Neural cell (in vitro differentiated cells): Measurements from ENCODE around the gene PPM1D. TPM values are rescaled to one million over a fixed set of nuclear protein-coding genes. Genes with fewer than 3 reads are reported as not detected.

Experiments used
- H2AFZ ChIP-seq: fragments of 200-600, 300-800 bp; sonication (generic), shearing (Covaris generic); 2 replicates; pipeline ENCODE4 v1.6.0; 2014; ENCODE audit warnings: low read depth, mild to moderate bottlenecking, antibody characterized with exemption, low read length, moderate library complexity
- H3F3A ChIP-seq: fragments of 200-600 bp; shearing (Covaris generic); 2 replicates; pipeline ENCODE4 v1.6.1; 2016; ENCODE audit warnings: mild to moderate bottlenecking, moderate library complexity, mixed read lengths, antibody characterized with exemption, low read length; ENCODE audit not compliant: insufficient read depth, poor library complexity, severe bottlenecking
- H3K27ac ChIP-seq: fragments of 200-600, 300-800 bp; sonication (generic), shearing (Covaris generic); 2 replicates; pipeline ENCODE4 v1.5.1; 2014; ENCODE audit warnings: mild to moderate bottlenecking, low read length, moderate library complexity
- H3K27me3 ChIP-seq: fragments of 300-800, 200-600 bp; sonication (generic), shearing (Covaris generic); 2 replicates; pipeline ENCODE4 v1.6.0; 2014; ENCODE audit warnings: mild to moderate bottlenecking, low read depth, low read length, moderate library complexity; ENCODE audit not compliant: insufficient read depth
- H3K36me3 ChIP-seq: fragments of 300-800, 200-600 bp; sonication (generic), shearing (Covaris generic); 2 replicates; pipeline ENCODE4 v1.5.1; 2014; ENCODE audit warnings: mild to moderate bottlenecking, antibody characterized with exemption, low read length, moderate library complexity; ENCODE audit not compliant: insufficient read depth
- H3K4me2 ChIP-seq: fragments of 300-800, 200-600 bp; sonication (generic), shearing (Covaris generic); 2 replicates; pipeline ENCODE4 v1.6.0; 2014; ENCODE audit warnings: mild to moderate bottlenecking, low read length
- H3K4me3 ChIP-seq: fragments of 300-800, 200-600 bp; sonication (generic), shearing (Covaris generic); 2 replicates; pipeline ENCODE4 v1.5.1; 2014; ENCODE audit warnings: mild to moderate bottlenecking, low read length, moderate library complexity
- H3K79me2 ChIP-seq: fragments of 200-600 bp; shearing (Covaris generic); replicated peaks from 2 replicates; pipeline ENCODE4 v1.6.0; 2014; ENCODE audit warnings: mild to moderate bottlenecking, low read length, moderate library complexity; ENCODE audit not compliant: insufficient read depth
- H3K9ac ChIP-seq: fragments of 300-800, 200-600 bp; sonication (generic), shearing (Covaris generic); 2 replicates; pipeline ENCODE4 v1.6.1; 2016; ENCODE audit warnings: mild to moderate bottlenecking, low read length, mixed read lengths
- H3K9me2 ChIP-seq: fragments of 200-600 bp; shearing (Covaris generic); 2 replicates; pipeline ENCODE4 v1.6.1; 2016; ENCODE audit warnings: mild to moderate bottlenecking, low read length, mixed read lengths; ENCODE audit not compliant: insufficient read depth
- H3K9me3 ChIP-seq: fragments of 200-600, 300-800 bp; sonication (generic), shearing (Covaris generic); 2 replicates; pipeline ENCODE4 v1.6.1; 2016; ENCODE audit warnings: mild to moderate bottlenecking, mixed run types, low read length, moderate library complexity, mixed read lengths
- H4K20me1 ChIP-seq: fragments of 200-600 bp; shearing (Covaris generic); 2 replicates; pipeline ENCODE4 v1.6.1; 2016; ENCODE audit warnings: mild to moderate bottlenecking, mixed run types; ENCODE audit not compliant: insufficient read depth
- EP300 ChIP-seq: fragments of 450-650 bp; conservative IDR thresholded peaks from 2 replicates; pipeline ENCODE4 v1.6.1; 2014; ENCODE audit warnings: antibody characterized with exemption, mild to moderate bottlenecking, moderate library complexity; ENCODE audit not compliant: poor library complexity, severe bottlenecking
- EZH2 ChIP-seq: fragments of 200-600, 300-800 bp; shearing (Covaris generic), sonication (generic); IDR thresholded peaks from 2 replicates; pipeline ENCODE4 v1.6.1; 2014; ENCODE audit warnings: antibody characterized with exemption, low read length, borderline replicate concordance, mild to moderate bottlenecking; ENCODE audit not compliant: insufficient read depth, poor library complexity, severe bottlenecking
- MXI1 ChIP-seq: fragments of 450-650 bp; conservative IDR thresholded peaks from 2 replicates; pipeline ENCODE4 v1.6.1; 2014; ENCODE audit warnings: antibody characterized with exemption, mild to moderate bottlenecking; ENCODE audit not compliant: poor library complexity, severe bottlenecking
- POLR2AphosphoS5 ChIP-seq: IDR thresholded peaks from 2 replicates; pipeline ENCODE4 v1.6.1; 2012
- RAD21 ChIP-seq: fragments of 450-650 bp; conservative IDR thresholded peaks from 2 replicates; pipeline ENCODE4 v1.6.1; 2014; ENCODE audit warnings: antibody characterized with exemption, mild to moderate bottlenecking, moderate library complexity
- REST ChIP-seq: IDR thresholded peaks from 2 replicates; pipeline ENCODE4 v1.6.1; 2012; ENCODE audit warnings: borderline replicate concordance
- SMC3 ChIP-seq: fragments of 450-650 bp; conservative IDR thresholded peaks from 2 replicates; pipeline ENCODE4 v1.6.1; 2014; ENCODE audit warnings: antibody characterized with exemption, mild to moderate bottlenecking, moderate library complexity; ENCODE audit not compliant: poor library complexity
- TAF1 ChIP-seq: IDR thresholded peaks from 2 replicates; pipeline ENCODE4 v1.6.1; 2012; ENCODE audit warnings: low read depth
- polyA plus RNA-seq: library from polyadenylated mRNA; depleted of rRNA; stranded (reverse); fragments of >200 nt; gene quantifications from 2 replicates; pipeline ENCODE4 v1.2.3, GENCODE V29; 2014
- TF ChIP-seq, protein P1 (sequence below): fragments of 450-650 bp; IDR thresholded peaks from 2 replicates; pipeline ENCODE4 v1.5.1; 2014; ENCODE audit warnings: antibody characterized with exemption, mild to moderate bottlenecking, moderate library complexity; ENCODE audit not compliant: poor library complexity, severe bottlenecking

The PPM1D gene
- polyA plus RNA-seq, 1 donor from 2014 or later = 14.7 TPM

DNA sequence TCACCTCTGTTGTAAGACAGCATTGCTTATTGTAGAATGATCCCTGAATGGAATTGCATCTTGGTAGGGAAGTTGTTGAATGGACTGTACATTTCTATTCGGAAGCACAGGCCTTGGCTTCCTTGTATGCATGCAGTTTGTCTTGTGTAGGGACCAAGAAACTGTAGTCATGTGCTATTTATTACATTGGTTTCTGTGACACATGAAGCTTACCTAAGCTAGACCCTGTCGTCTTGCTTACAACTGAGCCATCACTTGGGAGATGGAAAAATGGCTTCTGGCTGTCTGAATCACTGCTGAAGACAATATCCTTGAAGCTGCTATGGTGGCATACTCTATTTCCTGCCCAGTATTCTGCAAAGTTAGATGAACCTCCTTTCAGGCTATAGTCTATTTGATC lies 29.1 kb downstream of the PPM1D start:
- no peak overlapping the region for H3K4me2 ChIP-seq
- TF ChIP-seq POLR2AphosphoS5 = no peak
- TF ChIP-seq REST = no peak
- no peak for TF ChIP-seq TAF1
- no peak for TF ChIP-seq MXI1
- no peak for TF ChIP-seq EZH2
- TF ChIP-seq, protein P1, sequence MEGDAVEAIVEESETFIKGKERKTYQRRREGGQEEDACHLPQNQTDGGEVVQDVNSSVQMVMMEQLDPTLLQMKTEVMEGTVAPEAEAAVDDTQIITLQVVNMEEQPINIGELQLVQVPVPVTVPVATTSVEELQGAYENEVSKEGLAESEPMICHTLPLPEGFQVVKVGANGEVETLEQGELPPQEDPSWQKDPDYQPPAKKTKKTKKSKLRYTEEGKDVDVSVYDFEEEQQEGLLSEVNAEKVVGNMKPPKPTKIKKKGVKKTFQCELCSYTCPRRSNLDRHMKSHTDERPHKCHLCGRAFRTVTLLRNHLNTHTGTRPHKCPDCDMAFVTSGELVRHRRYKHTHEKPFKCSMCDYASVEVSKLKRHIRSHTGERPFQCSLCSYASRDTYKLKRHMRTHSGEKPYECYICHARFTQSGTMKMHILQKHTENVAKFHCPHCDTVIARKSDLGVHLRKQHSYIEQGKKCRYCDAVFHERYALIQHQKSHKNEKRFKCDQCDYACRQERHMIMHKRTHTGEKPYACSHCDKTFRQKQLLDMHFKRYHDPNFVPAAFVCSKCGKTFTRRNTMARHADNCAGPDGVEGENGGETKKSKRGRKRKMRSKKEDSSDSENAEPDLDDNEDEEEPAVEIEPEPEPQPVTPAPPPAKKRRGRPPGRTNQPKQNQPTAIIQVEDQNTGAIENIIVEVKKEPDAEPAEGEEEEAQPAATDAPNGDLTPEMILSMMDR = no peak
- TF ChIP-seq EP300 = no peak
- TF ChIP-seq SMC3 = no peak
- TF ChIP-seq RAD21 = no peak
- no peaks in the 10 kb centered on the region for H3K27me3 ChIP-seq
- no peaks in the 10 kb centered on the region for H3K36me3 ChIP-seq
- no peaks in the 10 kb centered on the region for H3K9me3 ChIP-seq
- no peak overlapping the region for H3K4me3 ChIP-seq
- no peak overlapping the region for H3K9ac ChIP-seq
- no peak overlapping the region for H2AFZ ChIP-seq
- H3F3A ChIP-seq = no peaks in the 10 kb centered on the region
- H3K9me2 ChIP-seq = no peaks in the 10 kb centered on the region
- no peaks in the 10 kb centered on the region for H4K20me1 ChIP-seq
- H3K27ac ChIP-seq = no peak overlapping the region
- peaks cover 16% of the 10 kb centered on the region for H3K79me2 ChIP-seq

- Histone ChIP-seq H3K9ac (no peak overlapping the region), H3K9me3 (no peaks in the 10 kb centered on the region), H3K9me2 (no peaks in the 10 kb centered on the region), H3K4me2 (no peak overlapping the region), H3K27me3 (no peaks in the 10 kb centered on the region), H3K36me3 (no peaks in the 10 kb centered on the region), H3K4me3 (no peak overlapping the region), H3K79me2 (peaks cover 14% of the 10 kb centered on the region), H3F3A (no peaks in the 10 kb centered on the region), H4K20me1 (no peaks in the 10 kb centered on the region), H3K27ac (no peak overlapping the region), H2AFZ (no peak overlapping the region)
- TF ChIP-seq RAD21 = no peak
- no peak for TF ChIP-seq EZH2
- TF ChIP-seq, protein P1 = no peak
- TF ChIP-seq POLR2AphosphoS5 = no peak
These were observed 30.4 kb downstream of the PPM1D start for GRCh38 chr17:60630352-60630751.
